Stomach (tissue), 4 donors: ENCODE data around the gene STK33.

Experiments used
- EP300 ChIP-seq: sonication (generic); formaldehyde crosslinking; IDR thresholded peaks from one replicate; pipeline ENCODE4 v1.6.1; 2017; ENCODE audit warnings: antibody characterized with exemption
- POLR2A ChIP-seq, 4 donors: fragments of 450-650 bp; IDR thresholded peaks; one replicate each; pipeline ENCODE4 v1.6.1; 2016; ENCODE audit warnings: antibody characterized with exemption in 4 of 4, control low read depth in 2 of 4, mild to moderate bottlenecking in 1 of 4, moderate library complexity in 1 of 4
- TF ChIP-seq, protein P1 (sequence below), 7 experiments: fragments of 450-650 bp in 4 of 7; fragments of 200-600 bp in 3 of 7; sonication (generic) in 3 of 7; IDR thresholded peaks; one replicate each; pipeline ENCODE4 v1.5.1; 2016 to 2019; ENCODE audit warnings: antibody characterized with exemption in 7 of 7, control low read depth in 2 of 7, mild to moderate bottlenecking in 1 of 7

DNA sequence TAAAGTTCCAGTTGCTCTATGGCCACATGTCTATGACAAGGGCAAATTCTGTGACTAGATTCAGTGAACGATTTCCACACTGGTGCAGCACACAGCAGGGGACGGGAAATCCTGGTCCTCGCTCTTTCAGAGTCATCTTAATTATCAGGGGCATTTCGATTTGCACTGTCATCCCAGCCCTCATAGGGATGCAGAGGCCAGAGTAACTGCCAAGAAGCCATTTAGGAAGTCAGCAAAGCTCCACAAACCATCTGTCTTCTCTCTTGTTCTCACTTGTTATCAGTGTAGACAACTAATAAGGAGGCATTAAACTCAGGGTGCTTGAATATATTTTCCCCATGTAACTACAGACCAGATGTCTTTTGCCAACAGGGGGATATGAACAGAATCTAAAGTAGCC, 151.7 kb downstream of the STK33 start:
- TF ChIP-seq, protein P1, sequence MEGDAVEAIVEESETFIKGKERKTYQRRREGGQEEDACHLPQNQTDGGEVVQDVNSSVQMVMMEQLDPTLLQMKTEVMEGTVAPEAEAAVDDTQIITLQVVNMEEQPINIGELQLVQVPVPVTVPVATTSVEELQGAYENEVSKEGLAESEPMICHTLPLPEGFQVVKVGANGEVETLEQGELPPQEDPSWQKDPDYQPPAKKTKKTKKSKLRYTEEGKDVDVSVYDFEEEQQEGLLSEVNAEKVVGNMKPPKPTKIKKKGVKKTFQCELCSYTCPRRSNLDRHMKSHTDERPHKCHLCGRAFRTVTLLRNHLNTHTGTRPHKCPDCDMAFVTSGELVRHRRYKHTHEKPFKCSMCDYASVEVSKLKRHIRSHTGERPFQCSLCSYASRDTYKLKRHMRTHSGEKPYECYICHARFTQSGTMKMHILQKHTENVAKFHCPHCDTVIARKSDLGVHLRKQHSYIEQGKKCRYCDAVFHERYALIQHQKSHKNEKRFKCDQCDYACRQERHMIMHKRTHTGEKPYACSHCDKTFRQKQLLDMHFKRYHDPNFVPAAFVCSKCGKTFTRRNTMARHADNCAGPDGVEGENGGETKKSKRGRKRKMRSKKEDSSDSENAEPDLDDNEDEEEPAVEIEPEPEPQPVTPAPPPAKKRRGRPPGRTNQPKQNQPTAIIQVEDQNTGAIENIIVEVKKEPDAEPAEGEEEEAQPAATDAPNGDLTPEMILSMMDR (IDR thresholded peaks at IDR 0.05), result no peak
- TF ChIP-seq POLR2A (IDR thresholded peaks at IDR 0.05) (no peak), EP300 (no peak)
